MCF 10A (cell line): Measurements from ENCODE around the gene EID1. TPM values are rescaled to one million over a fixed set of nuclear protein-coding genes. Genes with fewer than 3 reads are reported as not detected.

Experiments used
- BruUV-seq: library from RNA; stranded (reverse); fragments of 400-500 nt; replicated peaks from 2 replicates; lab custom pipeline; 2021; lab: Mats Ljungman, UMichigan
- CTCF ChIA-PET: fragments of 300-600 bp; sonication (Branson Sonifier 250); formaldehyde crosslinking; extraction: SDS; loops from one replicate; lab custom pipeline; 2021; ENCODE audit warnings: antibody characterized with exemption, inconsistent platforms; lab: Yijun Ruan, JAX
- POLR2A ChIA-PET: fragments of 300-600, 350-650 bp; sonication (Branson Sonifier 250); formaldehyde crosslinking; extraction: SDS; loops from one replicate; lab custom pipeline; 2020; ENCODE audit warnings: antibody characterized with exemption, inconsistent platforms; lab: Yijun Ruan, JAX
- DNase-seq: peaks from one replicate; pipeline ENCODE4 v3.0.0-alpha.2; 2018; ENCODE audit not compliant: unreplicated experiment
- H3K27ac Mint-ChIP-seq: one replicate; pipeline ENCODE4 v1.8.0; 2022; ENCODE audit warnings: mild to moderate bottlenecking, low read depth, mixed read lengths; ENCODE audit not compliant: unreplicated experiment
- H3K27me3 Mint-ChIP-seq: one replicate; pipeline ENCODE4 v1.8.0; 2022; ENCODE audit warnings: mixed read lengths; ENCODE audit not compliant: insufficient read depth, unreplicated experiment
- H3K36me3 Mint-ChIP-seq: one replicate; pipeline ENCODE4 v1.8.0; 2022; ENCODE audit warnings: mild to moderate bottlenecking, moderate library complexity, mixed read lengths; ENCODE audit not compliant: insufficient read depth, unreplicated experiment
- H3K4me1 Mint-ChIP-seq: one replicate; pipeline ENCODE4 v1.8.0; 2022; ENCODE audit warnings: mixed read lengths; ENCODE audit not compliant: insufficient read depth, unreplicated experiment
- H3K4me3 Mint-ChIP-seq: one replicate; pipeline ENCODE4 v1.8.0; 2022; ENCODE audit warnings: mild to moderate bottlenecking, moderate library complexity, mixed read lengths; ENCODE audit not compliant: unreplicated experiment
- H3K9me3 Mint-ChIP-seq: one replicate; pipeline ENCODE4 v1.8.0; 2022; ENCODE audit warnings: mixed read lengths; ENCODE audit not compliant: unreplicated experiment
- intact Hi-C: fragments of 100-400 bp; cut with micrococcal nuclease; formaldehyde crosslinking; loops from 2 replicates; pipeline ENCODE4 v1.14.1; 2022
- total RNA-seq: library from RNA; stranded (reverse); gene quantifications from 2 replicates; pipeline ENCODE4 v1.2.3, GENCODE V29; 2022
- TF ChIP-seq, protein P1 (sequence below): fragments of 200-600 bp; IDR thresholded peaks from one replicate; pipeline ENCODE4 v1.8.0; 2022; ENCODE audit warnings: antibody characterized with exemption, mild to moderate bottlenecking; ENCODE audit not compliant: unreplicated experiment

EID1 gene
- total RNA-seq, 1 experiment from 2014 or later, result 91.3 TPM

DNA sequence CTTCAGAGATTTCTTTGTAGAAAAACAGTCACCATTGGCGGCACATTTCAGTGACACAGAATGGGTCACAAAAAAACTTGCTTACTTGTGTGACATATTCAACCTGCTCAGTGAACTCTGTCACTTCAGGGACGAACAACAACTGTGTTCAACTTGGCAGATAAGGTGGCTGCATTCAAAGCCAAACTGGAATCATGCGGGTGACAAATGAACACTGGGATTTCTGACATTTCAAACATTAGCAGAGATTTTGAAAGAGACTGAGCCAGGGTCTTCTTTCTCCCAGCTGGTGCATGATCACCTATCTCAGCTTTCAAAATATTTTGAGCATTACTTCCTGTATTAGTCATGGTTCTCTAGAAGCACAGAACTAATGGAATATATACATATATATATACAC, 1.9 kb upstream of the EID1 start:
- intact Hi-C loops, result loop anchor here (5.0 kb wide), 1 partner anchor 51 kb away; no protein-coding TSS in a partner anchor
- no TSS peak for BruUV-seq
- Mint-ChIP-seq H3K4me3 (no peak overlapping the region), H3K27ac (no peak overlapping the region), H3K9me3 (no peaks in the 10 kb centered on the region), H3K36me3 (peaks cover 8% of the 10 kb centered on the region), H3K27me3 (no peaks in the 10 kb centered on the region), H3K4me1 (peaks cover 11% of the 10 kb centered on the region)
- POLR2A ChIA-PET, result interaction anchor here (0.6 kb wide), 1 partner anchor 17 kb away, joined by 3 read pairs; no protein-coding TSS in a partner anchor
- CTCF ChIA-PET, result interaction anchor here (0.7 kb wide), 1 partner anchor 269 kb away, joined by 3 read pairs; no protein-coding TSS in a partner anchor
- TF ChIP-seq, protein P1, sequence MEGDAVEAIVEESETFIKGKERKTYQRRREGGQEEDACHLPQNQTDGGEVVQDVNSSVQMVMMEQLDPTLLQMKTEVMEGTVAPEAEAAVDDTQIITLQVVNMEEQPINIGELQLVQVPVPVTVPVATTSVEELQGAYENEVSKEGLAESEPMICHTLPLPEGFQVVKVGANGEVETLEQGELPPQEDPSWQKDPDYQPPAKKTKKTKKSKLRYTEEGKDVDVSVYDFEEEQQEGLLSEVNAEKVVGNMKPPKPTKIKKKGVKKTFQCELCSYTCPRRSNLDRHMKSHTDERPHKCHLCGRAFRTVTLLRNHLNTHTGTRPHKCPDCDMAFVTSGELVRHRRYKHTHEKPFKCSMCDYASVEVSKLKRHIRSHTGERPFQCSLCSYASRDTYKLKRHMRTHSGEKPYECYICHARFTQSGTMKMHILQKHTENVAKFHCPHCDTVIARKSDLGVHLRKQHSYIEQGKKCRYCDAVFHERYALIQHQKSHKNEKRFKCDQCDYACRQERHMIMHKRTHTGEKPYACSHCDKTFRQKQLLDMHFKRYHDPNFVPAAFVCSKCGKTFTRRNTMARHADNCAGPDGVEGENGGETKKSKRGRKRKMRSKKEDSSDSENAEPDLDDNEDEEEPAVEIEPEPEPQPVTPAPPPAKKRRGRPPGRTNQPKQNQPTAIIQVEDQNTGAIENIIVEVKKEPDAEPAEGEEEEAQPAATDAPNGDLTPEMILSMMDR, result no peak
- DNase-seq, result no peak

DNA sequence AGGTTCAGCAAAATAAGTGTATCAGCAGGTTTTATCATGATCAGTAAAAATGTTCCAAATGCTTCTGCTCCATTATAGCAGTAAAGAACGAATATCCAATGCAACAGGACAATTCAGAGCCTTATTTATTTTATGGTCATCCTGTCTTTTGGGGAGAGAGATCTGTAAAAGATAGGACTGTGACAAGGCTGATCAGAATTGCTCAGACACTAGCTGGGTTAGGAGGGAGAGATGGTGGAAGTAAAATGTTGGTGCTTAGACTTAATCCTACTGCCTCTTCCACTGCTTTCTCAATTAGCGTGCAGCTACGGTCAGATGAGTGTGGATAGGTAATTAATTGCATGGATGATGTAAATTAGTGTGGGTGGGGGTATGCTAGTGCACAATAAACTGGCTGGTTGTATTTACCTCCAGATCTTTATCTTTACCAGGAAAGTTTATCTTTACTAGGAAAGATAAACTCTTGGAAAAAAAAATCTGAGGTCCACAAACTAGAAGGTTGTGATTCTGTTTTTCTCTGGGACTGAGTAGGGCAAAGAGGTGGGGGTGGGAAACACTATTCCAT, 2.2 kb downstream of the EID1 start:
- Mint-ChIP-seq H3K4me1 (peaks cover 11% of the 10 kb centered on the region), H3K9me3 (no peaks in the 10 kb centered on the region), H3K36me3 (peaks cover 8% of the 10 kb centered on the region), H3K27ac (no peak overlapping the region), H3K4me3 (peak overlapping the region; percentile 96), H3K27me3 (no peaks in the 10 kb centered on the region)
- intact Hi-C loops, result no loop called here
- ChIA-PET CTCF (interaction anchor here (0.6 to 1.0 kb wide), 3 partner anchors 82 to 267 kb away, joined by 3 to 4 read pairs (median 3); no protein-coding TSS in a partner anchor), POLR2A (interaction anchor here (0.6 to 3.3 kb wide), 5 partner anchors 8 to 252 kb away, joined by 3 to 29 read pairs (median 5); partner anchors contain the start of genes SECISBP2L and SHC4)
- DNase-seq, result no peak
- TF ChIP-seq, protein P1, result no peak
- no TSS peak for BruUV-seq

DNA sequence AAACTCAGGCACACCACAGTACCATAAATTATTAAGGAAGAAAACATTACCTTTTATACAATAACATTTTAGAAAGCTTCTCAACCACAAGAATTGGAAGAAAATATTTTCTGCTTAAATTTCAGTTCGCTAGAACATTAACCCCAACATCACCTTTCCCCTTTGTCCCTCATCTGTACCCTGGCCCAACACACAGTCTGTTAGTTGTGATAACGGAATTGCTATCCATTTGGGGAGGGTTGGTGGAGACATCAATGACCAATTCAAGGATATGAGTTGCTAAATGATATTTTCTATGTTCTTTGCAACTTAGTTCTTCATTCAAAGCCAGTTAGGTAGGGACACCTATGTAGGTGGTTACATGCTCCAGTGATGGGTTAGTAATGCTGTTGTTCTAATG, 5.8 kb downstream of the EID1 start:
- intact Hi-C loops, result no loop called here
- ChIA-PET CTCF (no interaction called here), POLR2A (no interaction called here)
- Mint-ChIP-seq H3K27ac (no peak overlapping the region), H3K36me3 (peaks cover 2% of the 10 kb centered on the region), H3K27me3 (no peaks in the 10 kb centered on the region), H3K4me3 (no peak overlapping the region), H3K9me3 (no peaks in the 10 kb centered on the region), H3K4me1 (peaks cover 5% of the 10 kb centered on the region)
- no TSS peak for BruUV-seq
- TF ChIP-seq, protein P1, result no peak
- DNase-seq, result no peak

- BruUV-seq, result no TSS peak
- Mint-ChIP-seq H3K27me3 (no peaks in the 10 kb centered on the region), H3K36me3 (no peaks in the 10 kb centered on the region), H3K27ac (no peak overlapping the region), H3K9me3 (no peaks in the 10 kb centered on the region), H3K4me1 (peaks cover 5% of the 10 kb centered on the region), H3K4me3 (no peak overlapping the region)
- no peak for DNase-seq
- TF ChIP-seq, protein P1, result no peak
- ChIA-PET CTCF (interaction anchor here (0.6 to 1.2 kb wide), 5 partner anchors 31 to 1258 kb away, joined by 3 to 4 read pairs (median 3); no protein-coding TSS in a partner anchor), POLR2A (interaction anchor here (0.8 to 1.6 kb wide), 2 partner anchors 9 kb away, joined by 4 to 7 read pairs; partner anchors contain the start of gene EID1)
- intact Hi-C loops, result no loop called here
These were observed 9.2 kb downstream of the EID1 start for GRCh38 chr15:48887144-48887543.
